Stimulated activated CD8-positive, alpha-beta memory T cell treated with anti-CD3 and anti-CD28 coated beads, Interleukin-4, amount 100 ng/mL, for 24 hours (primary cell): ENCODE measurements around the gene RAP1GAP2.
"Not testable (repeated sequence)": the region's sequence is repeated elsewhere in the genome, so short reads cannot be mapped to it uniquely, and the experiment has no call there.

ENCODE experiments used
- DNase-seq: peaks from one replicate; pipeline ENCODE4 v3.0.0-alpha.2; 2020; ENCODE audit warnings: low read depth

RAP1GAP2 gene

DNA sequence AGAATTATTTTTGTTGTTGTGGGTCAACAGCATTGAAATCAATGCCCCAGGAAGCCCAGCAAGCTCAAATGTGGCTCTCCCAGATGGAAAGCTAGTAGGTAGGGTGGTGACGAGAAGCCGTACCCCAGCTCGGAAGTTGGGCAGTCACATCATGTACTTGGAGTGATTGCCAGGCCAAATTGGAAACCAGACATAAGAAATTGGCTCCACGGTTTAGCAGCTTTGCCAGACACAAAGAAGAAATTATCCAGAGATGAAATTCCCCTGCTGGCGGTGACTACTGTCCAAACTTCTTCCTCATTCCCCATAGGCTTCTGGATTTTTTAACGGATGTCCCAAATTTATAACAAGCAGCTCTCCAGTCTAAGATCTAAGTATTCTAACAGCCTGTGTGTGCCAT is 171.3 kb downstream of the RAP1GAP2 start:
- DNase-seq, result no peak

DNA sequence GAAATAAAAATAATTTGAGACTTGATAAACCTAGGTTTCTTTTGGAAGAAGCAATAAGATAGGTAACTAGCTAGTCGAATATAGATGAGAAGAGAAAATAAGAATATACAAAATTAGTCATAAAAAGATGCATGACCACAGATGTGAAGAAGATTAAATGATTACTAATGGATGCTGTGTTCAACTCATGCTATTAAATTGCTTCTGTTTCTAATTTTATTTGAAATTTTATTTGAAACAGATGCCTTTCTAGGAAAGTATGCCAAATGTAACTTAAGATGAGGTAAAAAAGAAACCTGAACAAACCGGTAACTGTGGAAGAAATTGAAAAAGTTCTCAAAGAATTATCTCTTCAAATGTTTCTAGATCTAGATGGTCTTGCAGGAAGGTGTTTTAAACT is 175.6 kb downstream of the RAP1GAP2 start:
- DNase-seq, result no peak

DNA sequence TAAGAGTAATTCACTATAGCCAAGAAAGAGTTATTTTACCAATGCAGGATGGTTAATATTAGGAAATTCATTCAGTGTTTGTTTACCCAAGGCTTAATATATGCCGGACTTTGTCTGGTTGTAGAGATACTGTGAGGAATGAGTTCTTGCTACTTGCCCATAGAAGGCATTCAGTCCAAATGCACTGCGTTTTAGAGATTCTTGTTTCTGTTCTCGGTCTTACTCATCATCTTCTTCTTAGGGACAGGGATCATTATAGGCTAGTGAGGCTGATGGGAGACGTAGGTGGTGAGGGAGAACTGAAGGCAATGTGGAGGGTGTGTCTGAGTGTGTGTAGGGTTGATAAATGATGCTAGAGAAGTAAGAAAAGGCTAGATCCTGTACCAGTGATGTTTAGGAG is 176.5 kb downstream of the RAP1GAP2 start:
- no peak for DNase-seq

DNA sequence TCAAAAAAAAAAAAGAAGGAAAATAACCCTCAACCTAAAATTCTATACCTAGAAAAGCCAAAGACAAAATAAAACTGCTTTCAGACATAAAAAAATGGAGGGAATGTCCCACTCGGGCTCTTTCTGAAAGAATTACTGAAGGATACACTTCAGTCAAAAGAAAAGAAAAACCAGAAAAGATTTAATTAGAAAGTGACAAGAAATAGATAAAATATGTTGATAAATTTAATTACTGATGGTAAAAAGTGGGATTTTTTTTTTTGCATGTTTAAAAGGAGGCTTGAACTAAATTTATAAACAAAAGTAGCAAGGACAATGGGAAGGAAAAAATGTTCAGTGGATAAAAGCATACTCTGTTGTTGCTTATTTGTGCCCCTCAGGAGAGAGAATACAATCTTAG is 178.1 kb downstream of the RAP1GAP2 start:
- no peak for DNase-seq

DNA sequence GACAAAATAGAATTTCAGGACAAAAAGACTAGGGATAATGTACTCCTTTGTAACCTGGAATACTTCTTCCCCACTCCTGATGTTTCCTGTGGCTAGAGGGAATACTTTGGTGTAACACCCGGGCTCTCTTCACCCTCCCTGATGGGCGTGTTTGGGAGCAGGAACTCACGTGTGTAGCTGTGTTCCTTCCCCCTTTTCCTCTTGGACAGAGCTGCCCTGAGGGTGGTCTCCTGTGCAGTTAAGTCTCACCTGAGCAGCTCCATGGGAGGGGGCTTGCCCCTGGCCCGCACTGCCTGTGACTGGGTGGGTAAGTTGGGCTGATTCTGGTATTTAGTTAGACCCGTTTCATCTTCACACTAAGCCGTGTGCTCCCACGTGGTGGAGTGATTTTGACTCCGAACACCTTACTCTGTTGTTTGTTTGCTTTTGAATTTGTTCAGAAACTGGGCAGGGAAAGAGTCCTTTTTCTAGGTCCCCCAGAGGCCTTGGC is 179.3 kb downstream of the RAP1GAP2 start:
- no peak for DNase-seq

DNA sequence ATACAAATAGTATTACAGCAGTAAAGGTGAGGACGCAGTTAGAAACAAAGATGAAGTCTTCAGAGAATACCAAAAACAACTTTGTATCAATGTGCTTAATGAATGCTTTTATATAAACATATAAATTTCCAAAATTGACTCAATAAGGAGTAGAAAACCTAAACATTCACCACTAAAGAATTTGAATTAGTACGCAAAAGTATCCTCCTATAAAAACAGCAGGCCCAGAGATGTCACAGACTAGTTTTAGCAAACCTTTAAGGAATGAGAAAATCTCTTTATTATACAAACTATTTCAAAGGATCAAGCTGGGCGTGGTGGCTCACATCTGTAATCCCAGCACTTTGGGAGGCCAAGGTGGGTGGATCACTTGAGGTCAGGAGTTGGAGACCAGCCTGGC is 180.9 kb downstream of the RAP1GAP2 start:
- no peak for DNase-seq

DNA sequence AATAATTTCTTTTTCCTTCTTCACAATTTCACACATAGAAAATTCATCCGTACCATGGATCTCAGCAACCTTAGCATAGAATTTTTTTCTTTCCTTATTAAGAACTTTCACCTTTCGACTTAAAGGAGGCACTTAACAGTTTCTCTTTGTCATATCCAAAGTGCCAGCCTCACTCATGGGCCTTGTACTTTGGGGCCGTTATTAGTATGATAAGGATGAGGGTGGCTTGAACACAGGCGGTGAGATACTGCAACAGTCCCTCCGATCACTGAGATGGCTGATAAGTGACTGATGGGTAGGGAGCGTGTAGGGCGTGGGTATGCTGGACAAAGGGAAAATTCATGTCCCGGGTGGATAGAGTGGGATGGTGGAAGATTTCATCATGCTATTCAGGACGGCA is 181.9 kb downstream of the RAP1GAP2 start:
- DNase-seq, result no peak

DNA sequence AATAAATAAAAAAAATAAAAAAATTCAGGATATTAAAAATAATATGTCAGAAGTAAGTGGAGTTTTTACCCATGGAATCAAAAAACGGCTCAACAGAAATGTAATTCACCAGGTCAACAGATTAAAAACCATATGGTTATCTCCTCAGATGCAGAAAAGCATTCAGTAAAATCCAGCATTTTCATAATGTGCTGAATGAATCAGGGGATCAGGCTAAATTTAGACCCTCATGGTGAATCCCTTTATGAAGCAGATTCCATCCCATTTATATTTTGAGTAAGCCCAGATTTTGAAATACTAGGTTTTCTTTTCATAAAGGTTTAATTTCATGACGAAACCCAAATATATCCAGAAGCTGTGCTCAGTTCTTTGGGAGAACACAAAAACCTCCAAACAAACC is 182.8 kb downstream of the RAP1GAP2 start:
- no peak for DNase-seq

DNA sequence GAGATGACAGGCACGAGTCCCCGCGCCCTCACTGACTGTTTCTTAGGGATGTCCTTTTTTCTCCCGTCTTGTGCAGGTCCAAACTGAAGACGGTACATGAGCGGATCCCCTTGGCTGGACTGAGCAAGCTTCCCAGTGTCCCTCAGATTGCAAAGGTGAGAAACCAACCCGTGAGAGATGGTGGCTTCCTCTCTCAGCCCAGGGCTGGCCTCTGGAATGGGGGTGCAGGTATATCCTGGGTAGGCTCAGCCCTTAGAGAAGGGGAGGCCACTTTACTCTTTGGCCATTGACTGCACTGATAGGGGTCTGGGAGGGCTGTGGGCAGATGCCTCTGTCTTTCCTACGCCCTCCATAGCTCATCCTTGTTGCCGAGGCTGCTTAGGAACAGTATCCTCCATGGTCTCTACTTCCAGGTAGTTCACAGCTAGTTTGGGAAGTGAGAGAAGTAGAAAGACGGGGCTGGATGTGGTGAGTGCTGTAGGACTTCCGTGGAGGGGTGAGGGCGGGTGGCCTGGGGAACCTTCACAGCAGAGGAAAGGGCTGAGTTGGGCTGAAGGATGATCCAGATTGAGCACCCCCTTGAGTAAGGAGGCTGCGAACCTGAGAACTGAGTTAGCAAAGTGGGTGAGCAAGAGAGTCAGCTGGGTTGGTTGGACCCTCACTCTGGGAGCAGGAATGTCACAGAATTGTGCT is 184.1 kb downstream of the RAP1GAP2 start:
- DNase-seq, result no peak

DNA sequence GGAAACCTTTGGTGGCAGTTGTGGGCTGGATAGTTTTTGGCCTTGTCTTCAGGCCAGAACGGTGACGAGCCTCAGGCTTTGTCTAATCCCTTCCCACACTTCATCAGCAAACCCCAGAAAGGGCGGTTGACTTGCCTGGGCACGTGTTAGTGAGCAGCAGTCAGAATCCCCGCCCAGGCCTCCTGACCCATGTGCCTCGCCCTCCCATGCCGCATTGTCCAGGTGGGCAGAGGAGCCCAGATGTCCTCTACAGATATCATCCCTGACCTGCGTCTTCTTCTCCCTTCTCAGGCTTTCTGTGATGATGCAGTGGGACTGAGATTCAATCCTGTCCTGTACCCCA is 184.6 kb downstream of the RAP1GAP2 start:
- DNase-seq, result no peak

DNA sequence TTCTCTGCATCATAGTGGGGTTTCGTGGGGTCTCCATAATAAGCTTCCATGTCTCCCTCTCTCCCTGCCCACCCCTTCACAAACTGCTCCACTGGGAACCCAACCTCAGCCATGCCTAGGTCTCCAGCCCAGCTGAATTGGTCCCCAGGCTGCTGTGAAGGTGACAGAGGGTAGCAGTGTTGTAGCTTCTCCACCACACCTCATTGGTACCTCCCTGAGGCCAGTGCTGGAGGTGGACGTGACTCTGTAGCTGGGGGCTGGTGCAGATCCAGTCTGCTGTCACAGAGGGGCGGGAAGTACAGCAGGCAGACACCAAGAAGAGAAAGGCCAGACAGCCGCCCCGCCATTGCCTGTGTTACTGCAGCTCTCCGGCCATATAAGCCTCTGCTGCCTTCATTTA is 185.1 kb downstream of the RAP1GAP2 start:
- DNase-seq, result no peak

DNA sequence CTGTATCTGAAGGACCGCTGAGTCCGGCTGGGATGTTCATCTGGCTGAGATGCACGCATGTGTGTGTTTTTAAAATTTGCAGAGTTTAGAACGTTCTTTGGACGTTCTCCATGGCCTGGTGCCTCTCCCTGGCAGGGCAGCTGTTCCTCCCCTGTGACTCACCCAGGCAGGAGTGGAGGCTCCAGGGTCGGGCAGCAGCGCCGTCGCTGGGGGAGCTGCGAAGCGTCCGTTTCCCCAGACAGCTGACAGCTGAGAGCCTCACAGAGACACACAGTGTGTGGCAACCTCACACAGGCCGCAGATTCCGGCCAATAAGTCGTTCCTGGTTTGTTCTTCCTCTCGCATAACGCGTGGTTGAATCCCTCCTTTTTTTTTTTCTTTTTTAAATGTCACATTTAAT is 186.6 kb downstream of the RAP1GAP2 start:
- DNase-seq, result no peak

DNA sequence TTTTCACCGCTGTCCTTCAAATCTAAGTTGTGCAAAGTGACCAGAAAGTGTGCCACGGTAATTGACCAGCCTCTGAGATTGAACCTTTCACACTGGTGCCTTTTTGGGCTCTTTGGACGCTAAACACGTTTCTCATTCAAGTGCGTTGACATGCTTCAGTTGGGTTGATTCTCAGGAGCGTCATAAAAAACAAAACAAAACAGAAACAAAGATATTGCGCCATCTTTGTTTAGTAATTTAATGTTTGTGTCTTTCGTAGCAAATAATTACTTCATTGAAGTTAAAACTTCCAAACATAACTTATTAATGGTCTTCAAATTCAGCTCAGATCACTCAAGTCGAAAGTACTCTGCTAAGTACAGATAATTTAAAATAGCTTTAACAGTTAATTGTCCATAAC is 187.0 kb downstream of the RAP1GAP2 start:
- no peak for DNase-seq

DNA sequence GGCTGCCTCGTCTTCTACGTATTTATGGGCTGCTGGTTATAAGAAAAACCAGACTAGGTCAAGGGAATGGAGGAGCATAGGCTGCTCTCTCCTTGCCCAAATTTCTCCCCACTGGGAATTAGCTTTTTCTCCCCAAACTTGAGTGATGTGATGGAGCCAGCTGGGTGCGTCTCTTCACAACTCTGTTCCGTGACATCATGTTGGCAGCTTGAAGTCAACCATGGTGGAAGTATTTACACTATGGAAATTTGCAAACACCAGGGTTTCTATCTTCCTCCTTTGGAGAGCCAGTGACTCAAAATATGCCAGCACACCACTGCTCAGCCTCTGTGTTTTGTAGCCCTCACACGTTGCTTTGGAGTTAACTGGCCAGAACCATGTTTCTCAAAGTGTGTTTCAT is 189.1 kb downstream of the RAP1GAP2 start:
- DNase-seq, result no peak

DNA sequence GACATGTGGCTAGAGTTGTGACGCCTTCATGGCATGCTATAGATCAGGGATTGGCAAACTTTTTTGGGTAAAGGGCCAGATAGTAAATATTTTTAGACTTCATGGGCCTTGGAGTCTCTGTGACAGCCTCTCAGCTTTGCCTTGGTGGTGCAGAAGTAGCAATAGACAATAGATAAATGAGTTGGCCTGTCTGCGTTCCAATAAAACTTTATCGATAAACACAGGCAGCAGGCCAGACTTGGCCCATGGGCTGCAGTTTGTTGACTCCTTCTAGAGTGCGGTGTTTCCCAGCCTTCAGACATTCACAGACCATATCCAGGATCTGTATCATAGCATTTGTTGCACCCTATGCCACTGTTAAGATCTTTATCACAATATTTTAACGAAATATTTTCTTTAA is 190.7 kb downstream of the RAP1GAP2 start:
- DNase-seq, result no peak

DNA sequence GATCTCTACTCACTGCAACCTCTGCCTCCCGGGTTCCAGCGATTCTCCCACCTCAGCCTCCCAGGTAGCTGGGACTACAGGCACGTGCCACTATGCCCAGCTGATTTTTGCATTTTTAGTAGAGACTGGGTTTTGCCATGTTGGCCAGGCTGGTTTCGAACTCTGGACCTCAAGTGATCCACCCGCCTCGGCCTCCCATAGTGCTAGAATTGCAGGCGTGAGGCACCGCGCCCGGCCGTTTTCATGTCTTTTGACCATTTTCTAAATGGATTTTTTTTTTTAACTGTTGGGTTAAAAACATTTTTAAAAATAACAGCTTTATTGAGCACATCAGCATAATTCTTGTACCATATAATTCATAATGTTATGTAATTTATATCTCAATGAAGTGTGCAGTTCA is 193.2 kb downstream of the RAP1GAP2 start:
- not testable (repeated sequence) for DNase-seq

DNA sequence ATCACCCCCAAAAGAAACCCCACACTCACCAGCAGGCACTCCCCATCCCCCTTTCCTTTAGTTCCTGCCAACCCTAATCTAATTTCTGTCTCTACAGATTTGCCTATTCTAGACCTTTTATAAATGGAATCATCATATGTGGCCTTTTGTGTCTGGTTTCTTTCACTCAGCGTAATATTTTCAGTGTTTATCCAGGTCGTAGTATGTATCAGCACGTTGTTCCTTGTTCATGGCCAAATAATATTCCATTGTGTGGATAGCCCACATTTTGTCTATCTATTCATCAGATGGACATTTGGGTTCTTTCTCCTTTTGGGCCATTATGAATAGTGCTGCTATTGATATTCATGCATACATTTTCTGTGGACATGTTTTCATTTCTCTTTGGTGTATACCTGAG is 193.6 kb downstream of the RAP1GAP2 start:
- no peak for DNase-seq

DNA sequence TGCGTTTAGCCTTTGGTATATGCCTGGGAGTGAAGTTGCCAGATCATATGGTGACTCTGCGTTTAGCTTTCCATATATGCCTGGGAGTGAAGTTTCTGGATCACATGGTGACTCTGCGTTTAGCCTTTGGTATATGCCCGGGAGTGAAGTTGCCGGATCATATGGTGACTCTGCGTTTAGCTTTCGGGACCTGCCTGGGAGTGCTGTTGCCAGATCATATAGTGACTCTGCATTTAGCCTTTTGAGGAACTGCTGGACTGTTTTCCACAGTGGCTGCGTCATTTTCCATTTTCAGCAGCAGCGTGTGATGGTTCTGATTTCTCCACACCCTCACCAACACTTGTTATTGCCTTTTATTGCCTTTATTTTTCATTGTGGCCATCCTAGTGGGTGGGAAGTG is 194.2 kb downstream of the RAP1GAP2 start:
- no peak for DNase-seq

DNA sequence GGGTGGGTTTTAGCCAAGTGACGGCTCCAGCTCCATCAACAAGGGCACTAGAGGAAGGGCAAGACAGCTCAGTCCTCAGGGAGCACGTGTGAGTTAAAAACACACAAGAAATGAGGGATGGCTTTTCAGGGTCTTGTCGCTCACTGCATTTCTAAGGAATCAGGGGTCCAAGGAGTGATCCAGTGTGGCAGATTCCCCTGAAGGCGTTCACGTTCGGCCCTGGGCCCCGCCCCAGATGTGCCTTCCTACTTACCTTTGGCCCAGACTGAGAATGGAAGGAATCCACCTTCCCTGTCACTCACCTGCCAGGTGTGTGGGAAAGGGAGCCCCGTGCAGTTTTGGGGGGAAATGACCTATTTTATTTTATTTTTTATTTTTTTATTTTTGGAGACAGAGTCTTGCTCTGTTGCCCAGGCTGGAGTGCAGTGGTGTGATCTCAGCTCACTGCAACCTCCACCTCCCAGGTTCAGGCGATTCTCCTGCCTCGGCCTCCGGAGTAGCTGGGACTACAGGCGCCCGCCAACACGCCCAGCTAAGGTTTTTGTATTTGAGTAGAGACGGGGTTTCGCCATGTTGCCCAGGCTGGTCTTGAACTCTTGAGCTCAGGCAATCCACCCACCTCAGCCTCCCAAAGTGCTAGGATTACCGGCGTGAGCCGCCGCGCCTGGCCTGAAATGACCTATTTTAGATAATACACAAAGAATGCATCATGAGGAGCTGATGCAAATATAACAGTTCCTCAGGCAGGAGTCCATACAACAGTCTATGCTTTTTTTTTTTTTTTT is 195.3 kb downstream of the RAP1GAP2 start:
- DNase-seq, result not testable (repeated sequence)

DNA sequence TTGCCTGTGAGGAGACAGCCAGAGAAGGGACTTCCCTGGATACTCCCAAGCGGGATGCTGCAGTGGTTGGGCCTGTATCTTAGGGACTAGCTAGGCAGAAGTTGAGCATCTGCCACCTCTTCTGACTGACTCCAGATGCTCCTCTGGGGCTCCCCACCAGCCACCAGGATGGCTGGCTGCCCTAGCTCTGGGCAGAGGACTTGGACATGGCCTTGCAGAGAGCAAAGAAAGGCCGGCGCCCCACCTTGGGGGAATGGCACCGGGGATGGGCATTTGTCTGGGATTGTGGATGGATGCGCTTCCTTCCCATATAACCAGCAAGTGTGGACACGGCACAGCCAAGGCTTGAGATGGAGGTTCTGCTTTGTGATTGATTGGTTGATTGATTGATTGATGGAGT is 198.2 kb downstream of the RAP1GAP2 start:
- DNase-seq, result no peak

DNA sequence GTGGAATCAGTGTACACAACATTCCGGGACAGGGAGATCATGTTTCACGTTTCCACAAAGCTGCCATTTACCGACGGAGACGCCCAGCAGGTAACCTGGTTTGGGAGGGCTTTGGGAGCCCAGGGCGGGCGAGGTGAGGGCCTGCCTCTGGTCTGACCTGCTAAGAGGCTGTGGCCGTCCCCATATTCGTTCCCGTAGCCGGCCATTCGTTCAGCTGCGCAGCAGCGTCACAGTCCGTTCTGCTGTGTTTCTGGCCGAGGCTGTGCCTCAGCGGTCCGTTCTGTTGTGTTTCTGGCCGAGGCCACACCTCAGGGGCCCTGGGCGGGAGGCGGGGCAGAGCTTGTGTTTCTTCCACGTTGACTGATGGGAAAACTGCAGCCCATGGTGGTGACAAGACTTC is 199.1 kb downstream of the RAP1GAP2 start:
- no peak for DNase-seq

DNA sequence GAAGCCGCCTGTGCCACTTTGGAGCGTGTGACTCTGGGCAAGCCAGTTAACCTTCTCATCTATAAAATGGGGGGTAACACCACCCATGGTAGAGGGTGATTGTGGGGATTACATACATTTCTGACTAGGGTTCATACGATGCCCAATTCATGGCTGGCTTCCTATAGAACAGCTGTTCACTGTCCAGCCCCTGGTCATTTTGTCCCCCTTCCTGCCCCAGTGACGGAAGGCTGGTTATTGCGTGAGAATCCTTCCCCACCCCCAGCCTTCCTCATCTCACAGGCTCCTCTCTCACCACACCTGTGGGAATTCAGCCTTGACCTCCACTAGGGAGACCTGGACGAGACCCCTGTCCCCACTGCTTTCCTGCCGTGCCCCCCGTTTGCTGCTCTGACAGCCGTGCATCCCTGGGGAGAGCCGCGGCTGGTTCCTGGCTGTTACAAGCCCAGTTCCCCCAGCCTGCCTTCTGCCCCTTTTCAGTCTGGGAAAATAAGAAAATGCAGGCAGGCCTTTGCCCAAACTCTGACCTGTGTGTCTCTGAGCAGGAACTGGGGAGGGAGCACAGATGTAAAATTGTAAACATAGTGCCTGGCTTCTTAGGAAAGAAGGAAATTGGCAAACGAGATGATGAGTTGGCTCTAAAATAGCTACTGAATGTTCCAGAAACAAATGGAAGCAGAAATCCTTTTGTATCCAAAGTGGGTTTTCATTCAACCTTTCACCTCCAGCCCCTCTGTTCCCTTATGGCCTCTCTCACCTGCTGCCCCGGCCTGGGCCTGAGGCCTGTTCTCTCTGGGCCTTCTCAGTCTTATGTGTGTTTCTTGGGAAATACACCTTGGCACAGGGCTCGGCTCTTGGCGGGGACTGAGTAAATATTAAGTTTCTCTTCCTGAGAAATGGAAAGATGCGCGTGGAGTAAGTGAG is 199.9 kb downstream of the RAP1GAP2 start:
- DNase-seq, result no peak
